ENCODE data around the gene STAB1. TPM values are rescaled to one million over a fixed set of nuclear protein-coding genes. Genes with fewer than 3 reads are reported as not detected.

Gene STAB1
- polyA plus RNA-seq, 12 donors: 29.2 to 55.4 (median 39.2) TPM; not detected in 1

DNA sequence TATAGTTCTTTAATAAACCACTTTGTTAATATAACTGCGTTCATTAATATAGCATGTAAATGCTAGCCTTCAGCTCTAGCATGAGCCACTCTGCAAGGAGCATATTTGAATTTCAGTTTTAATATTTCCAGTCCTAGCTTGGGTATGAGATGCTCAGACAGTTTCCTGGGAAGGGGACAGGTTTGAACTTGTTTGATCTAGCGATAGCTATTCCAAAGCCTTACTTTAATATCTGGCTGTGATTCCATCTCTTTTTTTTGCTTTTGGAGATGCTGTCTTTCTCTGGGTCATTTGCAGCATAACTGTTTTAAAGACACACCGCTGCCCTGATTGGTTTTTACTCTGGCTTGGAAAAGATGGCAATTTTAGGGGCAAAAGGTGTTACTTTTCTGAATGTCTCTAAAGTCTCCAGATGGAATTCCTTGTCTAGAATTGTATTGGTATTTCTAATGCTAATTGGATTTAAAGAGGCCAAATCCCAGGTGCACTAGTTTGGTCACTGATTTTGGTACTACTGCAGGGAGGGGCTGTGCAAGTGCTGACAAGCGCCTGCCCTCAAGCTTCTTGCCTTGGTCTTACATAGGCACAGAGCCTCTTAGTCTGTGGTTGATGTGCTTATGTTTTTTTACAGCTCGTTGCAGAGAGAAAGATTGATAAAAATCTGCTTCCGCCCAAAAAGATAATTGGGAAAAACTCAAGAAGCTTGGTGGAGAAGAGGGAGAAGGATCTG is 36.9 kb upstream of the STAB1 start:
- DNase-seq: no peak

- DNase-seq: no peak
These were observed 36.2 kb upstream of the STAB1 start for GRCh38 chr3:52458770-52459545.

DNA sequence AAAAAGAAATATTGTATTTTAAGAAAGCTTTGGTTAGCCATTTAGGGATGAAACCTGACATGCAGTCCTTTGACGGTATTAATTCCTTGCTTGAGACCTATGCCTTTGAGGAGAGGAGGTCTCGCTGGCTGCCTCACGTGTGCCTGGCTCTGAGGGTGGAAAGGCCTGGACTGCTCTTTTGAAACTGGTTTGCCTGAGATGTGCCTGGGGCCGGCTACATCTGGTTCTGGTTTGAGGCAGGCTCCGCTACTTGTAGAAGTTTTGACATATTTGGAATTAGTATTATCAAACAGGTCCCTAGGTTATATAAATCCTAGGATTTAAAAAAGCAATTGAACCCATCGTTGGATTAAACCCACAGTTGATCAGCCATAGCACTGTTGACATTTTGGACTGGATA is 33.3 kb upstream of the STAB1 start:
- DNase-seq: no peak

DNA sequence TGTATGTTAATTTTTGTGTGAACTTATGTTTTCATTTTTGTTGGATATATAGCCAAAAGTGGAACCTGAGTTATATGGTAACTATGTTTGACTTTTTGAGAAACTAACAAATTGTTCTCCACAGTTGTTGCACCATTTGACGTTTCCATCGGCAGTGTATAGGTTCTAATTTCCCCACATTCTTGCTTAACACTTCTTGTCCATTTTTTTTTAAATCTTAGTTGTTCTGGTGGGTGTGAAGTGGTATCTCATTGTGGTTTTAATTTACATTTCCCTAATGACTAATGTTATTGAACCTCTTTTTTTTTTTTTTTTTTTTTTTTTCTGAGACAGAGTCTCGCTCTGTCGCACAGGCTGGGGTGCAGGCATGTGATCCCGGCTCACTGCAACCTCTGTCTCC is 31.7 kb upstream of the STAB1 start:
- no peak for DNase-seq

DNA sequence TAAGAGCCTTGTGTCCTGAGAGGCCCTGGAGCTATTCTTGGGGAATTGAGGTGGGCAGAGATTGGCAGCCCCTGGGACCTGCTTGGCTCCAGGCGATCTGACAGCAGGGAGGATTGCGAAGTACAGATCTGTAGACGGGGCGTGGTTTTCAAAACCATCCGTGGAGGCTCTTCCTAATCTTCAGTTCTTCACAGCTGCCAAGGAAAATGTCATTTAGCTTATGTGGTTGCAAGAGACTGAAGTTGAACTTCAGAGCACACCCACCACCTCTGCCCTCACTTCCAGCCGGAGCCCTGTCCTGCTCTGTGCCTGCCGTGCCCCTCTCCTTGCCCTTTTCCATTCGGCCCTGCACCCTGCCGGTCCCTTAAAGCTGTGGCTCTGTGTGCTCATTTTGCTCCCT is 26.8 kb upstream of the STAB1 start:
- no peak for DNase-seq

- no peak for DNase-seq
These were observed 26.1 kb upstream of the STAB1 start for GRCh38 chr3:52469001-52469400.

GRCh38 chr3:52470920-52471319 is 24.2 kb upstream of the STAB1 start:
- DNase-seq: no peak

- DNase-seq: no peak
These were observed 23.5 kb upstream of the STAB1 start for GRCh38 chr3:52471371-52472238.

- no peak for DNase-seq
These were observed 22.7 kb upstream of the STAB1 start for GRCh38 chr3:52472239-52473000.

- DNase-seq: no peak
These were observed 22.1 kb upstream of the STAB1 start for GRCh38 chr3:52473026-52473425.

DNA sequence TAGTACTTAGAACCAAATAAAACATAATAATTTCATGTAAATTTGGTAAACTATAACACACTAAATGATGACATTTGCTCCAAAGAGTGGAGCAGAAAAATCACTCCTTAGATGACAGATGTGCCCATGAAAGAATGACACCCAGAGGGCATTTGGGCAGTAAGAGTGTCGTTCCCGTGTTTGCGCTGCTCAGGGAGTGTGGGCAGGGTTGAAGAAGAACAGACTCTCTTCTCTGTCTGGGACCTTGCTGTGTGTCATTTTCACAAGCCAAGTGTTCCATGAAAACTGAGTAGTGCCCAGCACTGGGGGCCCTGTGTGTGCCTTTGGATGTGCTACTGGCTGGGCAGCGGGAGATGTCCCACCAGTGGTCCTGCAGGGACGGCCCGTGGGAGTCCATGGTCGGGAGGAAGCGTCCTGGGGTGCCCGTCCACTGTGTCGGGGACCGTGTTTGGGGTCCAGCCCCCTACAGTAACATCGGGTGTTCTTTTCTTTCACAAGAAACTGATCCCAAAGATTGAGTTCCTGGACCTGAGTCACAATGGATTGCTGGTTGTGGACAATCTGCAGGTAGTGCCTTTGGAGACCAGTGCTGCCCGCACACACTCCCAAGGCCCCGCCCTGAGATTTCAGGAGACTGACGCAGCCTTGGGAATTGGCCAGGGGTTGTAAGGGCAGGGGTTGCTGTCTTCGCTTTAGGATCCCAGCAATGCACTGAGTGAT is 17.9 kb upstream of the STAB1 start:
- no peak for DNase-seq

- no peak for DNase-seq
These were observed 17.4 kb upstream of the STAB1 start for GRCh38 chr3:52477796-52478095.

GRCh38 chr3:52479037-52479876 is 15.9 kb upstream of the STAB1 start:
- no peak for DNase-seq

DNA sequence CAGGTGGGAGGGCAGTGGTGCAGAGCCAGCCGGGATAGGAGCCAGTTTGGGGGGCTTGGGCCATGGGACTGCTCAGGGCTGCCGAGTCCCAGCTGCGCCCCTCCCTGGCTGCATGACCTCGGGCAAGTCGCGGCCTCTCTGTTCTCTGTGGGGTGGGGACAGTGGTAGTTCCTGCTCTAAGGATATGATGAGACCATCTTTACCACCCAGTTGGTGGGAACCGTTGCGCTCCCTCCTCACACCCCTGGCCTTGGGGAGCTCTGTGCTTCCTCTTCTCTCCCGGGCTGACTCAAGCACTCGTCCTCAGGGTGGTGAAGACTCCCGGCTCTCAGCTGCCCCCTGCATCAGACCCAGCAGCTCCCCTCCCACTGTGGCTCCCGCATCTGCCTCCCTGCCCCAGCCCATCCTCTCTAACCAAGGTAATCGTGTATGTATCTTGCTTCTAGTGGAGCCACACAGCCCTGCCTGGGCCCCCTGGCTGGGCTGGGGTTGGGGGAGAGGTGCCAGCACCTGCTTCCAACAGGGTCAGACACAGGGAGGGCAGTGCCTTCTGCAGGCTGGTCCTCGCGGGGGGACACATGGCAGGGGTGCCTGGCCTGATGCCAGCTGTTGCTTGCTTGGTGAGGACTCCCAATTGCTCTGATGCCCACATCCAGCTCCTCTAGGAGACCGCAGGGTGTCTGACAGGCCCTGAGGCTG is 15.1 kb upstream of the STAB1 start:
- no peak for DNase-seq

GRCh38 chr3:52480768-52481715 is 14.1 kb upstream of the STAB1 start:
- no peak for DNase-seq

GRCh38 chr3:52481819-52482521 is 13.2 kb upstream of the STAB1 start:
- DNase-seq: no peak

DNA sequence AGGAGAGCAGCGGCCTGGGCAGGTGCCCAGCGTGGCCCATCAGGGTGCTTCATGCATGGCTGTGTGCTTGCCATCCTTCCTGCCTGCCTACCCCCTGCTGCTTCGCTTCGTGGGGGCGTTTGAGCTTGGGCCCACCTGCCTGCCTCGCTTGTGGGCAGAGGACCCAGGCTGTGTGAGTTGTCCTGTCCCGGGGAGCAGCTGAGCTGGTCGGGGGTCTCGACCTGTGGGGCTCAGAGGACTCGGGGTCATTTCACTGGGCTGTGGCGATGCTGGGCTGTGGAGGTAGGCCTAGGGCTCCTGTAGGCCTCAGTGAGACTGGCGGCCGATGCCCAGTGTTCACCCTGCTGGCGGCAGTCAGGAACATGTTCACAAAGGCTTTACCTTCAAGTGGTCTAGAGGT is 12.1 kb upstream of the STAB1 start:
- no peak for DNase-seq
